Uterus (tissue), 2 donors: Measurements from ENCODE around the gene ADI1.

Experiments
- CTCF ChIP-seq, 4 experiments: fragments of 200-600 bp in 2 of 4; fragments of 450-650 bp in 2 of 4; sonication (generic) in 2 of 4; IDR thresholded peaks; one replicate each; pipeline ENCODE4 v1.5.1; 2016 to 2019; ENCODE audit warnings: antibody characterized with exemption in 4 of 4, mild to moderate bottlenecking in 2 of 4, moderate library complexity in 1 of 4
- POLR2A ChIP-seq, 2 donors: fragments of 450-650 bp; IDR thresholded peaks; one replicate each; pipeline ENCODE4 v1.6.1; 2016; ENCODE audit warnings: antibody characterized with exemption in 2 of 2, mild to moderate bottlenecking in 1 of 2, moderate library complexity in 1 of 2

- TF ChIP-seq CTCF (IDR thresholded peaks at IDR 0.05) (no peak), POLR2A (IDR thresholded peaks at IDR 0.05) (no peak)
Observed at GRCh38 chr2:3534251-3534814, 15.0 kb upstream of the ADI1 start.
